ENCODE data around the gene IFT20. TPM values are rescaled to one million over a fixed set of nuclear protein-coding genes. Genes with fewer than 3 reads are reported as not detected.

The IFT20 gene
- total RNA-seq, 2 experiments from 2014 or later = 17.9 to 18.1 TPM

- peaks cover 3% of the 10 kb centered on the region for H3K4me1 Mint-ChIP-seq (ENCODE audit: low read depth)
- H3K4me3 Mint-ChIP-seq = no peak overlapping the region
- no peak overlapping the region for H3K27ac Mint-ChIP-seq
- intact Hi-C loops (cut with micrococcal nuclease) = no loop called here
- no peak for DNase-seq
- no peaks in the 10 kb centered on the region for H3K36me3 Mint-ChIP-seq (ENCODE audit: low read depth)
- peaks cover 6% of the 10 kb centered on the region for H3K27me3 Mint-ChIP-seq (ENCODE audit: low read depth)
- no peaks in the 10 kb centered on the region for H3K9me3 Mint-ChIP-seq
- CTCF ChIA-PET = no interaction called here
Observed at GRCh38 chr17:28290703-28291102, 44.6 kb downstream of the IFT20 start.

GRCh38 chr17:28285965-28286364 is 49.3 kb downstream of the IFT20 start:
- Mint-ChIP-seq H3K4me1 (ENCODE audit: low read depth) (no peaks in the 10 kb centered on the region), H3K36me3 (ENCODE audit: low read depth) (no peaks in the 10 kb centered on the region), H3K4me3 (no peak overlapping the region), H3K27me3 (ENCODE audit: low read depth) (peaks cover 1% of the 10 kb centered on the region), H3K9me3 (no peaks in the 10 kb centered on the region), H3K27ac (no peak overlapping the region)
- DNase-seq = no peak
- intact Hi-C loops (cut with micrococcal nuclease) = no loop called here
- CTCF ChIA-PET = interaction anchor here (0.6 kb wide), 1 partner anchor 58 kb away, joined by 3 read pairs; no protein-coding TSS in a partner anchor

- Mint-ChIP-seq H3K27ac (no peak overlapping the region), H3K9me3 (no peaks in the 10 kb centered on the region), H3K36me3 (ENCODE audit: low read depth) (no peaks in the 10 kb centered on the region), H3K4me1 (ENCODE audit: low read depth) (peaks cover 10% of the 10 kb centered on the region), H3K4me3 (no peak overlapping the region), H3K27me3 (ENCODE audit: low read depth) (peaks cover 10% of the 10 kb centered on the region)
- CTCF ChIA-PET = no interaction called here
- DNase-seq = no peak
- intact Hi-C loops (cut with micrococcal nuclease) = no loop called here
Observed at GRCh38 chr17:28282596-28282995, 52.7 kb downstream of the IFT20 start.

- Mint-ChIP-seq H3K27ac (no peak overlapping the region), H3K36me3 (ENCODE audit: low read depth) (no peaks in the 10 kb centered on the region), H3K4me3 (no peak overlapping the region), H3K9me3 (no peaks in the 10 kb centered on the region), H3K4me1 (ENCODE audit: low read depth) (peaks cover 13% of the 10 kb centered on the region), H3K27me3 (ENCODE audit: low read depth) (peaks cover 16% of the 10 kb centered on the region)
- intact Hi-C loops (cut with micrococcal nuclease) = no loop called here
- no peak for DNase-seq
- CTCF ChIA-PET = no interaction called here
Observed at GRCh38 chr17:28280826-28281225, 54.4 kb downstream of the IFT20 start.

- H3K4me1 Mint-ChIP-seq (ENCODE audit: low read depth) = peaks cover 15% of the 10 kb centered on the region
- H3K36me3 Mint-ChIP-seq (ENCODE audit: low read depth) = no peaks in the 10 kb centered on the region
- H3K4me3 Mint-ChIP-seq = no peak overlapping the region
- H3K27ac Mint-ChIP-seq = no peak overlapping the region
- H3K9me3 Mint-ChIP-seq = no peaks in the 10 kb centered on the region
- peaks cover 24% of the 10 kb centered on the region for H3K27me3 Mint-ChIP-seq (ENCODE audit: low read depth)
- DNase-seq = no peak
- intact Hi-C loops (cut with micrococcal nuclease) = loop anchor here (10.0 kb wide), 1 partner anchor 45 kb away; no protein-coding TSS in a partner anchor
- CTCF ChIA-PET = no interaction called here
Observed at GRCh38 chr17:28279411-28279810, 55.9 kb downstream of the IFT20 start.

Small RNA genes lying within 50 kb of the gene (microRNA-seq; reads per million reads assigned to microRNA genes)
- 1.6 reads per million for gene MIR4723 (ENCODE audit: borderline microRNAs expressed, borderline replicate concordance)

Other genes starting within 250 kb of the IFT20 start
- 10 to 100 TPM; 25.1 to 26.0 TPM for gene TMEM97, start 16.3 kb downstream of the IFT20 start, total RNA-seq
- gene TNFAIP1, start 289 bp upstream of the IFT20 start, total RNA-seq = 10 to 100 TPM; 18.6 to 18.7 TPM
- gene POLDIP2, start 22.1 kb upstream of the IFT20 start, total RNA-seq = 10 to 100 TPM; 74.6 to 76.5 TPM
- not detected for gene SEBOX, start 29.7 kb upstream of the IFT20 start, total RNA-seq
- gene VTN, start 34.8 kb upstream of the IFT20 start, total RNA-seq = not detected
- 10 to 100 TPM; 11.7 to 12.3 TPM for gene SARM1, start 36.2 kb upstream of the IFT20 start, total RNA-seq
- 1 to 10 TPM; 1.8 to 2.4 TPM for gene SLC46A1, start 70.7 kb upstream of the IFT20 start, total RNA-seq
- gene SLC13A2, start 138.2 kb upstream of the IFT20 start, total RNA-seq = not detected
- not detected for gene FOXN1, start 170.9 kb upstream of the IFT20 start, total RNA-seq
- gene UNC119, start 217.2 kb upstream of the IFT20 start, total RNA-seq = 10 to 100 TPM; 48.6 to 50.3 TPM
- 10 to 100 TPM; 34.8 to 36.0 TPM for gene PIGS, start 236.1 kb upstream of the IFT20 start, total RNA-seq
- gene ALDOC, start 241.4 kb upstream of the IFT20 start, total RNA-seq = 10 to 100 TPM; 65.6 to 66.2 TPM